ENCODE results near the gene TBC1D21.
"Not testable (repeated sequence)": the region's sequence is repeated elsewhere in the genome, so short reads cannot be mapped to it uniquely, and the experiment has no call there.

Gene TBC1D21

DNA sequence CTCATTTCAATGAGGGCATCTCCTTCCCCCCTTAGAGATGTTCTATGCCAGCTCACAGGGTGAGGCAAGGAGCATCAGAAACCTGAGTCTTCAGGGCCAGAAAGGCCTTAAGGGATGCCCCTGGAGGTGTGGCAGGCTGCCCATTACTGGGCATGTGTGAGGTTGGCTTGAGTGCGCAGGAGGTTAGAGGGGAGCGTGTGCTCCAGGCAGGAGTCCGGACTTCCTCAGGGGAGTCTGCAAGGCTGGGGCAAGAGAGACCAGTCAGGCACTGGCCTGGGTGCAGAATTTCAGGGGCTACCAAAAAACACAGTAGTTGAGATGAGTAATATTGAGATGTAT lies 54.8 kb downstream of the TBC1D21 start:
- no peak for DNase-seq (ENCODE audit: low read depth, low spot score)

DNA sequence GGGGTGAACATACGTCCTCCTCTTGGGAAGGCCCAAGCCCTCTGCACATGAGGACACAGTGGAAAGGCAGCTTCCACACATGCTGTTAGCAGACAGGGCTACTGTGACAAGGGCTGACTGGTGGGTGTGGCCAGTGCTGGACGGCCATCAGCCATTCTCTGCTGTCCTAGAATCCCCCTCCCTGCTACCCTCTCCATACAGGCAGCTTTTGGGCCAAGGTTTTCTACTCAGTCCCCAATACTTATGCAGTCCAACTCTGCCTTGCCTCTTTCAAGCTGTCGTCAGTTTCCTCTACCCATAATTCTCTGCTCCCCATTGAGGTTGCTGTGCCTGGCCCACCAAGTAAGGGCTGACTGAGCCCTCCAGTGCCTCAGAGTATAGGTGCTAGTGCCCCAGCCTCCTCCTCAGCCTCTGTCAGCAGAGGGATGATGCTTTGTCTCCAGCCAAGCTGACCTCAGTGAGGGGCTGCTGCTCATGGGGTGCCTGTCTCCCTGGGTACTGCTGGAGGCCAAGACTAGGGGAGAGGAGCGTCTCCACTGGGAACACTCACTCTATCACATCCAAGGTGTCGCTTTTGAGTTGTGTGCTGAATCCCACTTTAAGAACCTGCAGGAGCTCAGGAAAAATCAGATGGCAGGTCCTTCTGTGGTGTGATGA lies 55.7 kb downstream of the TBC1D21 start:
- DNase-seq (ENCODE audit: low read depth, low spot score): no peak

DNA sequence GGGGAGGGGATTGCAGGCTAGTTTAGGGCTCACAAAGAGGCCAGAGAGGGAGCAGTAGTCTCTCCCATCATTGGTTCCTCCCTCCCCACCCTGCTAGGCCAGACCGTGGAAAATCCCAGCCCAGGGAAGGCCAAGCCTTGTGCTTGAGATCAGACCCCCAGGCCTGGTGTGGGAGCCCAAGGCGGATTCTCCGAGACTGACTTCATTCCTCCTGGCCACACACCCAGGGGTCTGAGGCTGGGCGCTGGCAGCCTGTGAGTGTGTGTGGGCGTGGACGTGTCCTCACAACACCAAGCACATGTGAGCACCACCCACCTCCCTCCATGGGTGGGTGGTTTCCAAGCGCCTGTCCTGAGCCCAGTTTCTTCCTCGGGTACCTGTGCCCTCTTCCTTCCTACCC lies 57.0 kb downstream of the TBC1D21 start:
- DNase-seq (ENCODE audit: low read depth, low spot score): no peak

DNA sequence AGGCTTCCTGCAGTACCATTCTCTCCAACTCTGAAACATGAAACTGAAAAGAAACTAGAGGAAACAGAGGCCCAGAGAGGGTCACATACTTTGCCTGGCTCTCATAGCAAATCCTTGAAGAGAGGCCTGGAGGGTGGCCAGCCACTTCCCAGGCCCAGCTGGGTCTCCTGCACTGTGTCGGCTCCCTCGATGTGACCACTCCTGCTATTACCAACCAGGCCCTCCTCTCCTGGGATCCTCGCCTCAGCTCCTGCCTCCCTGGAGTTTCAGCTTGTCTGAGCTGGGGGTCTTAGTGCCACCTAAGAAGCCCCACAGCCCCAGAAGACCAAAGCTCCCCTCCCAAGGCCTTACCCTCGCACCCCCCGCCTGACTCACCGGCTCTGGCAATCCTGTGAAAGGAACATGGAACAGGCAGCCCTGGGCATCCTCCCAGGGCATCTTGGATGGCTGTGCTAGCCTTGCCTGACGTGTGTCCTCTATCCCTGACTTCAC lies 57.5 kb downstream of the TBC1D21 start:
- no peak for DNase-seq (ENCODE audit: low read depth, low spot score)

DNA sequence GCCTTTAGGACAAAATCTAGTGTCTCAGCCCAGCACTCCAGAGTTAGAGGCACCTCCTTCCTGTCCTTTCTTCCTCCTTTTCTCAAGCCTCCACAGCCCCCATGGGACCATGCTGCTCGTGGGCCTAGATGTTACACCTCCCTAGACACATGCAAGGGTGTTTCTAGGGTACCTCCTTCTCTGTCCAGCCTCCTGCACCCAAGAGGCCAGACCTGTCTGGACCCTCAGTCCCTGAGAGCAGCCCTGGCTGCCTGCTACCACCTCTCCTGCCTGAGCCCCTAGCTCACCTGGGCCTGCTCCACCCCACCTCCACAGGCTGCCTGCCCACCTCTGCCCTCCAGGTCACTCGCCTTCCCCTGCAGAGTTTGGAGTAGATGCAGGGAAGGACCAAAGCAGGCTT lies 58.1 kb downstream of the TBC1D21 start:
- no peak for DNase-seq (ENCODE audit: low read depth, low spot score)

DNA sequence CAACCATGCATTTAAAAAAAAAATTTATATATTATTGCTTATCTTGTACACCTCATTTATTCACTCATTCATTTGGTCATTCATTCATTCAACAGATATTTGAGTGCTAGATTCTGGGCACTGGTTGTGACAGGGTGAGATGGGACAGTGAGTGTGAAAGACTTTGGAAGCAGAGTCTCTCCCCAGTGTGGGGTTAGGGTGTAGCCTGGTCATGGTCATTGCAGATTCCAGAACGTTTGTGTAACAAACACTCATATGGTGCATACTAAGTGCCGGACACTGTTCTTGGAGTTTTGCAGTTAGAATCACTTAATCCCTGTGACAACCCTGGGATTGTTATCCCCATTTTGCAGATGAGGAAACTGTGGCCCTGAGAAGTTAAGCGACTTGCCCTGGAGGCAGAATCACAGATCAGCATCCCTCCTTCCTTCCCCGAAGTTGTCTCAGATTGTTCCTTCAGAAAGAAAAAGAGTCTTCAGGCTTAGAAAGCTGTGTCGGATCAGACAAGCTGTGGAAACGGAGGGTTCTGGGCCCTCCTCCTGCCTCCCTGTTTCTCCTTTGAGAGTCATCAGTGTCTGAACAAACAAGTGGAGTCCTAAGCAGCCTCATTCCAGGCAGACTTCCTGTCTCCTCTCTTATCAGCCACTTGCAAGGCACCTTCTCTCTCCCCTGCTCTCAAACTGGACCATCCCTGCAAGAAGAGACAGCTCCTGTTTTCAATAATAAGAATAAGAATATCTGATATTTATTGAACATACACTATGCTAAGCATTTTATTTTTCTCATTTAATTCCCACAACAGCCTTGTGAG lies 59.2 kb downstream of the TBC1D21 start:
- no peak for DNase-seq (ENCODE audit: low read depth, low spot score)

DNA sequence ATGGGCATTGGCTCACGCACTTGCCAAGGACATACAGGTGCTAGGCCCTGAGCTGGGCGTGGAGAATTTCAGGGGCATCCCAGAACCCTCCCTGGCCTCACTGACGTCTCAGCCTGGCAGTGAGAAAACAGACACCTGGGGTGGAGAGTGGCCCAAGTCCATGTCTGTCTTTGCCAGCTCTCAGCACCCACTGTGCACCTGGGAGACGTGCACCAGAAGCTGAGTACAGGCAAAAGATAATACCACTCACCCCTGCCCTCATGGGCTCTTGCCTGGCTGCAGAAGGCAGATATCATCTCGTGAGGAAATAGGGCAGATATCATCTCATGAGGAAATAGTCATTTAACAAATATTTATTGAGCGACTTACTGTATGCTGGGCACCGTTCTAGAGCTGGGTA lies 60.9 kb downstream of the TBC1D21 start:
- no peak for DNase-seq (ENCODE audit: low read depth, low spot score)

DNA sequence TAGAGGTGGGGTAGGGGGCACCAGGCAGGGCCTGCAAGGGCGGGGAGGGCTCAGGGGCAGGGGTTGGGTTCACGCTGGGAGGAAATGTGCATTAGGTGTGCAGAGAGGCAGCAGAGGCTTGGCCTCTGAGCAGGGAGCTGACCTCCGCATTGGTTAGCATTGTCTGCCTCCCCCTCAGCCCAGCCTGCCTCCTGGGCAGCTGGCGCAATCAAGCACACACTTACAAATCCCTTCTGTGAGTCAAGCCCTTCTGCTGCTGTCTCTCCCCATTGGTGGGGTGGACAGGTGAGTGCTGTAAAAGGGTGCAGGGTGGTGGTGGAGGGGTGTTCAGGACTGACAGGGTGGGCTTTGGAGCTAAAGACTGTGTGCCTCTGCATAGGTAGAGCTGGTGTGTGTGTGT lies 62.2 kb downstream of the TBC1D21 start:
- DNase-seq (ENCODE audit: low read depth, low spot score): no peak

DNA sequence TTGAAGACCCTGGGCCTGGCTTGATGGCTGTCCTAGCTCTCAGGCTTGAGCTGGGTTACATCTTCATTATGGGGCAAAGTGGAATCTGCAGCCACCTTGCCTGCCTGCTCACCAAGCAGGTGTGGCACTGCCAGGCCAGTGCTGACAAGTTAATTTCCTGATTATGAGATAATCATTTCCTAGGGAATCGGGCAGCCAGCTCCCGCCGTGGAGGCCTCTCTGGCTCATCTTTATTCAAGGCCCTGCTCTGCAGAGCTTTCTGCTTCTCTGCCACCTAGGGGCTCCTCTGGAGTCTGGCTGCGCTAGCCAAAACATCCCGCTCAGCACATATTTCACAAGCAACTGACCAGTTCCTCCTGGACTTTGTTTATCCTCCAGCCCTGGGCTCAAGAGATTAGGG lies 62.8 kb downstream of the TBC1D21 start:
- DNase-seq (ENCODE audit: low read depth, low spot score): no peak

DNA sequence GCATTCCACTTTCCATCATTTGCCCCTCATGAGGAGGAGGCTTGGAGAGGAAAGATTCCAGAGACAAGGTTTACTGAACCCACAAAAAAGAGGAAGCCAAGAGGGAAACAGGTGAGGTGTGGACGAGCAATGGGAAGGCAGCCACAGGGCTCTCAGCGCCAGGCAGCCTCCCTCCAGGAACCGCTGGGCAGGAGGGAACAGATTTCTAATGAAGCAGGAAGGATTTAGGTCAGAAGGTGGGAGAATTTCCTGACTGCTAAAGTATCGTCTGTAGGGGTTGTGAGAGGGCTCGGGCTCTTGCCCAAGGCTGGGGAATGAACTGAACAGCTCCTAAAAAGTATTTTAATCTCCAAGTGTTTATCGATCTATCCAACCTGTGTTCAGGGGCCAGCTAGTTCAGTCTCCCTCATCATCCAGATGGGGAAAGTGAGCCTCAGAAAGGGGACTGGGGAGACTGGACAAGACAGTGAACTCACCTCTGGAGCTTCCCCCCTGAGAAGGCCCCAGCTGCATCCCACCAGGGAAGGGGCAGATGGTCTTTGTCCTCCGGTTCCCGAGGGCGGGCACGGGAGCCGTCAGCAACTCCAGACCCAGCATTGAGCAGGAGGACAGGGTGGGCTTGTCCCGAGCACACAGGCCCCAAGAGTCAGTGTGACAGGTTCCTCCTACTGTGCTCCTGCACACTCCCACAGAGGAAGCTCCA lies 63.4 kb downstream of the TBC1D21 start:
- no peak for DNase-seq (ENCODE audit: low read depth, low spot score)

DNA sequence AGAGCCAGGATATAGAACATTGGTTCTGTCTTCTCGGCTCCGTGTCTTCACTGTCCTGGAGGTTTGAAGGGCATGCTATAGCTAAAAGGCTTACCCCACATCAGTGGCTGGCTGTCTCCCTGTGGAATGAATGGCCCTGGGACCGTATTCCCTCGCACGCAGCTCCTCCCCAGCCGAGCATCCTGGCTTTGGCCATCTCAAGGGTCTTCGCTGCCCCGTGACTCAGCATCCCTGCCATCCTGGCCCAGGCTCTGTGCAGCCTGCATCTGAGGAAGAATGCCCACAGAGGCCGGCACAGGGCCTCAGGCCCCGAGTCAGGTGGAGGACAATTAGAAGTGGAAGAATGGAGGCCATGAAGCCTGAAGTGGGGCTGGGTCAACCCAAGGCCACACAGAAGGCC lies 63.9 kb downstream of the TBC1D21 start:
- DNase-seq (ENCODE audit: low read depth, low spot score): no peak

DNA sequence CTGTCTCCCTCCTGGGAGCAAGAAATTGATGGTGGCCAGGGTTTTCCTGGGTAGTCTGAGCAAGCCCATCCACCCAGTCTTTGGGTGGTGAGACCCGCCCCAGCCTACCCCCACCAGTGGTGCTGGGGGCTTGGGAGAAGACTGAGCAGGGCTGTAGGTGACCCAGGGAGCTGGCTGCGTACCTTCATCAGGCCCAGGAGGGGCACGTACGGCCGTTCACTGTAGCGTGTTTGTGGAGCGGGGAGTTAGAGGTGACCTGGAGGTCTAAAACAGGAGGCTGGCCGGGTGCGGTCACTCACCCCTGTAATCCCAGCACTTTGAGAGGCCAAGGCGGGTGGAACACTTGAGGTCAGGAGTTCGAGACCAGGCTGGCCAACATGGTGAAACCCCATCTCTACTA lies 64.4 kb downstream of the TBC1D21 start:
- no peak for DNase-seq (ENCODE audit: low read depth, low spot score)

DNA sequence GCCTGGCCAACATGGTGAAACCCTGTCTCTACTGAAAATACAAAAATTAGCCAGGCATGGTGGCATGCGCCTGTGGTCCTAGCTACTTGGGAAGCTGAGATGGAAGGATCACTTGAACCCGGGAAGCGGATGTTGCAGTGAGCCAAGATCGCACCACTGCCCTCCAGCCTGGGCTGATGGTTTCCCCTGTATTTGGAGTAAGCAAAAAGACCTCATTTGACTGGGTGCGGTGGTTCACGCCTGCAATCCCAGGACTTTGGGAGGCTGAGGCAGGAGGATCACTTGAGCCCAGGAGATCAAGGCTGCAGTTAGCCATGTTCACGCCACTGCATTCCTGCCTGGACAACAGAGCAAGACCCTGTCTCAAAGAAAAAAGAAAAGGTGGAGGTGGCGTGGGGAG lies 65.2 kb downstream of the TBC1D21 start:
- DNase-seq (ENCODE audit: low read depth, low spot score): not testable (repeated sequence)
